Keratinocyte (primary cell): Measurements from ENCODE around the gene CDC14A.

ENCODE experiments used
- EZH2 ChIP-seq: IDR thresholded peaks from one replicate; pipeline ENCODE4 v1.6.1; 2012; ENCODE audit warnings: inconsistent platforms, mild to moderate bottlenecking, low read length, moderate library complexity
- TF ChIP-seq, protein P1 (sequence below), 3 experiments: IDR thresholded peaks in 1 of 3; conservative IDR thresholded peaks in 1 of 3; optimal IDR thresholded peaks in 1 of 3; 2 replicates in 2 of 3; 3 replicates in 1 of 3; pipeline versions ENCODE3 to v1.5.1; 2011; ENCODE audit warnings: low read length in 3 of 3, mild to moderate bottlenecking in 3 of 3, moderate library complexity in 2 of 3, control low read depth in 1 of 3, inconsistent platforms in 1 of 3; ENCODE audit not compliant: insufficient read depth in 2 of 3; ENCODE audit errors: extremely low read depth in 1 of 3

DNA sequence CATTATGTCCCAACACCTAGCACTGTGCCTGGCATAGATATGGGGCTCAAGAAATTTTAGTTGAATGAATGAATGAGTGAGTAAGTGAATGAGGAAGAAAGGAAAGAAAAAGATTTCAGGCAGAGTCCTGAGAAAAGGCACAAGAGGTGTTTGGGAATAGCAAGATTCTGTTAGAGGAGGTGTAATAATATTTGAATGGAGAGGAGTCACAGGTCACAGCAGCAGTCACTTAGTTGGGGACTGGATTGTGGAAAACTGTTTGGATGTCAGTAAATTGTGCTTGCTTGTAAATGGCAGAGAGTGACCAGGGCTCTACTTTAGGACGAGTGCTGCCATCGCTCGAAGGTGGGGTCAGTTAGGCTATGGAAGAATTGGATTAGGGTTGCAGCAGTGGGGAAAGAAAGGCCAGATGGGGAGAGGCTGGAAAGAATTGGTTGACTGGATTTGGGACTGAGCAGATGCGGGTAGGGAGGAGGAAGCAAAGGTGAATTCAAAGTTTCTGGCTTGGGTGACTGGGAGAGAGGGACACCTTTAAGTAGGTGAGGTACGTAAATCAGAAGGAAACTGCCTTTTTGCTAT lies 9.3 kb downstream of the CDC14A start:
- TF ChIP-seq, protein P1, sequence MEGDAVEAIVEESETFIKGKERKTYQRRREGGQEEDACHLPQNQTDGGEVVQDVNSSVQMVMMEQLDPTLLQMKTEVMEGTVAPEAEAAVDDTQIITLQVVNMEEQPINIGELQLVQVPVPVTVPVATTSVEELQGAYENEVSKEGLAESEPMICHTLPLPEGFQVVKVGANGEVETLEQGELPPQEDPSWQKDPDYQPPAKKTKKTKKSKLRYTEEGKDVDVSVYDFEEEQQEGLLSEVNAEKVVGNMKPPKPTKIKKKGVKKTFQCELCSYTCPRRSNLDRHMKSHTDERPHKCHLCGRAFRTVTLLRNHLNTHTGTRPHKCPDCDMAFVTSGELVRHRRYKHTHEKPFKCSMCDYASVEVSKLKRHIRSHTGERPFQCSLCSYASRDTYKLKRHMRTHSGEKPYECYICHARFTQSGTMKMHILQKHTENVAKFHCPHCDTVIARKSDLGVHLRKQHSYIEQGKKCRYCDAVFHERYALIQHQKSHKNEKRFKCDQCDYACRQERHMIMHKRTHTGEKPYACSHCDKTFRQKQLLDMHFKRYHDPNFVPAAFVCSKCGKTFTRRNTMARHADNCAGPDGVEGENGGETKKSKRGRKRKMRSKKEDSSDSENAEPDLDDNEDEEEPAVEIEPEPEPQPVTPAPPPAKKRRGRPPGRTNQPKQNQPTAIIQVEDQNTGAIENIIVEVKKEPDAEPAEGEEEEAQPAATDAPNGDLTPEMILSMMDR (optimal IDR thresholded peaks at IDR 0.05 in 1 of 3, IDR thresholded peaks at IDR 0.05 in 1 of 3, conservative IDR thresholded peaks at IDR 0.05 in 1 of 3; ENCODE audit: extremely low read depth in 1 of 3, insufficient read depth in 2 of 3, low read length in 3 of 3): no peak
- TF ChIP-seq EZH2: no peak
